Suprapubic skin (tissue), 4 donors: Measurements from ENCODE around the gene VAMP8. TPM values are rescaled to one million over a fixed set of nuclear protein-coding genes. Genes with fewer than 3 reads are reported as not detected.
A peak's percentile ranks its signal among the peaks of the same experiment; 100 is the strongest.
"Not testable (repeated sequence)": the region's sequence is repeated elsewhere in the genome, so short reads cannot be mapped to it uniquely, and the experiment has no call there.

Experiments
- DNase-seq, 2 donors: peaks; one replicate each; pipeline ENCODE4 v3.0.0-alpha.2; 2019; ENCODE audit warnings: low spot score in 2 of 2
- H3K27ac ChIP-seq: fragments of 200-600 bp; sonication (generic); one replicate; pipeline ENCODE4 v1.5.1; 2019
- H3K27me3 ChIP-seq: fragments of 200-600 bp; sonication (generic); one replicate; pipeline ENCODE4 v1.5.1; 2019
- H3K36me3 ChIP-seq: fragments of 200-600 bp; sonication (generic); one replicate; pipeline ENCODE4 v1.5.1; 2019
- H3K4me1 ChIP-seq: fragments of 200-600 bp; sonication (generic); one replicate; pipeline ENCODE4 v1.5.1; 2019
- H3K4me3 ChIP-seq: fragments of 200-600 bp; sonication (generic); one replicate; pipeline ENCODE4 v1.5.1; 2019; ENCODE audit warnings: mild to moderate bottlenecking
- H3K9me3 ChIP-seq: fragments of 200-600 bp; sonication (generic); one replicate; pipeline ENCODE4 v1.5.1; 2019
- EP300 ChIP-seq: sonication (generic); formaldehyde crosslinking; IDR thresholded peaks from one replicate; pipeline ENCODE4 v1.6.1; 2017; ENCODE audit warnings: antibody characterized with exemption
- POLR2A ChIP-seq, 2 donors: fragments of 450-650 bp; IDR thresholded peaks; one replicate each; pipeline ENCODE4 v1.6.1; 2017; ENCODE audit warnings: antibody characterized with exemption in 2 of 2, mild to moderate bottlenecking in 2 of 2, moderate library complexity in 2 of 2
- POLR2AphosphoS5 ChIP-seq, 3 donors: sonication (generic); formaldehyde crosslinking; IDR thresholded peaks; one replicate each; pipeline ENCODE4 v1.6.1; 2017; ENCODE audit warnings: antibody characterized with exemption in 3 of 3
- WGBS: methylation state at CpG from one replicate; pipeline ENCODE4 v1.1.5; 2018; 5-methylcytosine and 5-hydroxymethylcytosine counted together
- total RNA-seq, 4 donors: library from RNA; depleted of rRNA; stranded (reverse); fragments of >200 nt; gene quantifications; one replicate each; pipeline ENCODE4 v1.1.0, GENCODE V29; 2016
- TF ChIP-seq, protein P1 (sequence below), 2 donors: fragments of 200-600 bp in 1 of 2; fragments of 450-650 bp in 1 of 2; sonication (generic) in 1 of 2; IDR thresholded peaks; one replicate each; pipeline ENCODE4 v1.5.1; 2016 to 2019; ENCODE audit warnings: antibody characterized with exemption in 2 of 2, mild to moderate bottlenecking in 1 of 2, moderate library complexity in 1 of 2

The VAMP8 gene
- total RNA-seq, 4 donors from 2014 or later: 85.5 to 123 (median 96.0) TPM

DNA sequence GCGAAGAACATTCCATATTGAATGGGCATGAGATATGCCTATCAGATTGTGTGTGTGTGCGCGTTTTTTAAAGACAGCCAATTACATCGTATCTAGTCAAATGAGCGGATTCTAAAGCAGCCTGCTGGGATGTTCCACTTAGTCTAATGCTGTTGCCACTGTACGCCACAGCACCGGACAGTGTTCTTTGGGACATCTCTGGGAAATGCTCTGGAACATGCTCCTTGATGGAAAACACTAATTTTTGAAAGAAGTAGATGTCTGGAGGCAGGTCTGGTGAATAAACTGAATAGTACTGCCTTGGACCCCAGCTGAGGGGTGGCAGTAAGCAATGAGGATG, 28.7 kb downstream of the VAMP8 start:
- no peaks in the 10 kb centered on the region for H3K27me3 ChIP-seq
- peak overlapping the region; percentile 12 for H3K27ac ChIP-seq
- H3K4me3 ChIP-seq: no peak overlapping the region
- TF ChIP-seq, protein P1, sequence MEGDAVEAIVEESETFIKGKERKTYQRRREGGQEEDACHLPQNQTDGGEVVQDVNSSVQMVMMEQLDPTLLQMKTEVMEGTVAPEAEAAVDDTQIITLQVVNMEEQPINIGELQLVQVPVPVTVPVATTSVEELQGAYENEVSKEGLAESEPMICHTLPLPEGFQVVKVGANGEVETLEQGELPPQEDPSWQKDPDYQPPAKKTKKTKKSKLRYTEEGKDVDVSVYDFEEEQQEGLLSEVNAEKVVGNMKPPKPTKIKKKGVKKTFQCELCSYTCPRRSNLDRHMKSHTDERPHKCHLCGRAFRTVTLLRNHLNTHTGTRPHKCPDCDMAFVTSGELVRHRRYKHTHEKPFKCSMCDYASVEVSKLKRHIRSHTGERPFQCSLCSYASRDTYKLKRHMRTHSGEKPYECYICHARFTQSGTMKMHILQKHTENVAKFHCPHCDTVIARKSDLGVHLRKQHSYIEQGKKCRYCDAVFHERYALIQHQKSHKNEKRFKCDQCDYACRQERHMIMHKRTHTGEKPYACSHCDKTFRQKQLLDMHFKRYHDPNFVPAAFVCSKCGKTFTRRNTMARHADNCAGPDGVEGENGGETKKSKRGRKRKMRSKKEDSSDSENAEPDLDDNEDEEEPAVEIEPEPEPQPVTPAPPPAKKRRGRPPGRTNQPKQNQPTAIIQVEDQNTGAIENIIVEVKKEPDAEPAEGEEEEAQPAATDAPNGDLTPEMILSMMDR (IDR thresholded peaks at IDR 0.05): no peak
- no peak for TF ChIP-seq POLR2A (IDR thresholded peaks at IDR 0.05)
- TF ChIP-seq POLR2AphosphoS5 (IDR thresholded peaks at IDR 0.05): no peak
- TF ChIP-seq EP300: no peak
- no peak for DNase-seq
- WGBS: 75% methylated on average over 7 of the region's 7 CpGs
- no peaks in the 10 kb centered on the region for H3K9me3 ChIP-seq
- peaks cover 28% of the 10 kb centered on the region for H3K36me3 ChIP-seq
- H3K4me1 ChIP-seq: peaks cover 71% of the 10 kb centered on the region

DNA sequence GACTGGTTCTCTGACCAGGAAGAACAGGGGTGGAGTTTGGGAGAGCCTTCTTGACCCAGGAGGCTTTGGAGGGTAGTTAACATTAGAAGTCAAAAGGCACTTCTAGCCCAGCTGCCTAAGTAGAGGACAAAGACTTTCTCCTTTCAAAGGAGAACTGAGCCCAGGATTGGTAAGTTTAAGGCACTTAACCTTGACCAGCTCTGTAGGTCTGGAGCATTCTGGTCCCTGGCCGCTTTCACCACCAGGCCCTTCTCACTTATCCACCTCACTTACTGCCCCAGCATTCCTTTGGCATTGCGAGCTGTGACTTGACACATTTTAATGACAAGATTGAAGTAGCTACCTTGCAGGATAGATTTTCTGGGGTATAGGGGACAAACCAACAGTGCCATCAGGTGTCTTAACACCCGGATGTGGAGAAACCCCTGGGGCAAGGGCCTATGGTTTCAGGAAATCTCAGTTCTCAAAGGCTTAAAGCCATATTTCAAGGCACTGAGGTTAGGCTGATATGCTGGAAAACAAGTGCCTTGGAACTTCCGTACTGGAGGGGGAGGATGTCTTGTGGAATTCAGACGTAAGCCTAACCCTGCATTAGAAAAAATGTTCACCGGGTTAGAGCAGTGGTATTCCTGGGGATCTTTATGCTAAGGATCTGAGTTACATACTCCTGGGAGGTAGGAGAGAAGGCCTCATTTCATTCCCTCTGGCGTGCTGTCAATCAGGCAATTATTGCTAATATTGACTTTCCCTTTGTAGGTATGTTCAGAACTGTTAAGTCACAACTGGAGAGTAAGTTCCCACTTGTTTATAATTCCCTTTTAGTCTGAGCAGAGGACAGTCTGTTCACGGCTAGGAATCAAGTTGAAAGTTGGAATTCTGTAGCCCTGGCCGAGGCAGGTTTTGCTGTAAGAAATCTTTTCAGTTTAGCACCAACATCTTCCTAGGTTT, 30.2 kb downstream of the VAMP8 start:
- TF ChIP-seq POLR2A (IDR thresholded peaks at IDR 0.05) (no peak), EP300 (no peak), POLR2AphosphoS5 (IDR thresholded peaks at IDR 0.05) (no peak)
- TF ChIP-seq, protein P1 (IDR thresholded peaks at IDR 0.05): no peak
- 77% methylated on average over 9 of the region's 9 CpGs for WGBS
- Histone ChIP-seq H3K36me3 (peaks cover 26% of the 10 kb centered on the region), H3K4me1 (peaks cover 68% of the 10 kb centered on the region), H3K9me3 (no peaks in the 10 kb centered on the region), H3K4me3 (no peak overlapping the region), H3K27me3 (no peaks in the 10 kb centered on the region), H3K27ac (peak overlapping the region; percentile 11)
- DNase-seq: no peak

DNA sequence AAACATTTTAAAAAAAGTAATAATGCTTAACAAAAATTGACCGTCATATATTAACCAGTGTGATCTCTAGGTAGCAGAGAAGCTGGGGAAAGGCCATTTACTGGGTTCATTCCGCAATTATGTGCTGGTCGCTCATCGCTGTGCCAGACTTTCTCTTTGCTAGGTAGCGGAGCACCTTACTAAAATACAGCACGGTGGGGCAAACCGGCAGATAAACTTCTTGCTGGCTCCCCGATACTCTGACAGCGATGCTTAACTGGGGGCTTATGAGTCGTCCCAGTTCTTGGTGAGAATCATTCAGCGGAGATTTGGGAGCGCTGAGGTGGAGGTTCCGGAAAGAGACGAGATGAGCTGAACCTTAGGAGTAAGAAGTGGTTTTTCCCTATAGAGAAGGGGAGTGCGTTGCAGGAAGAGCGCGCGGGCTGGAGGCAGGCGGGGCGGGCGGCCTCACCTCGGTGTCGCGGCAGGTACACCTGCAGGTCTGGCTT, 33.9 kb downstream of the VAMP8 start:
- Histone ChIP-seq H3K36me3 (peaks cover 26% of the 10 kb centered on the region), H3K9me3 (no peaks in the 10 kb centered on the region), H3K4me1 (peaks cover 44% of the 10 kb centered on the region), H3K4me3 (peak overlapping the region; percentile 92), H3K27ac (peak overlapping the region; percentile 94), H3K27me3 (no peaks in the 10 kb centered on the region)
- 3% methylated on average over 22 of the region's 24 CpGs for WGBS
- DNase-seq: no peak
- no peak for TF ChIP-seq POLR2AphosphoS5 (IDR thresholded peaks at IDR 0.05)

DNA sequence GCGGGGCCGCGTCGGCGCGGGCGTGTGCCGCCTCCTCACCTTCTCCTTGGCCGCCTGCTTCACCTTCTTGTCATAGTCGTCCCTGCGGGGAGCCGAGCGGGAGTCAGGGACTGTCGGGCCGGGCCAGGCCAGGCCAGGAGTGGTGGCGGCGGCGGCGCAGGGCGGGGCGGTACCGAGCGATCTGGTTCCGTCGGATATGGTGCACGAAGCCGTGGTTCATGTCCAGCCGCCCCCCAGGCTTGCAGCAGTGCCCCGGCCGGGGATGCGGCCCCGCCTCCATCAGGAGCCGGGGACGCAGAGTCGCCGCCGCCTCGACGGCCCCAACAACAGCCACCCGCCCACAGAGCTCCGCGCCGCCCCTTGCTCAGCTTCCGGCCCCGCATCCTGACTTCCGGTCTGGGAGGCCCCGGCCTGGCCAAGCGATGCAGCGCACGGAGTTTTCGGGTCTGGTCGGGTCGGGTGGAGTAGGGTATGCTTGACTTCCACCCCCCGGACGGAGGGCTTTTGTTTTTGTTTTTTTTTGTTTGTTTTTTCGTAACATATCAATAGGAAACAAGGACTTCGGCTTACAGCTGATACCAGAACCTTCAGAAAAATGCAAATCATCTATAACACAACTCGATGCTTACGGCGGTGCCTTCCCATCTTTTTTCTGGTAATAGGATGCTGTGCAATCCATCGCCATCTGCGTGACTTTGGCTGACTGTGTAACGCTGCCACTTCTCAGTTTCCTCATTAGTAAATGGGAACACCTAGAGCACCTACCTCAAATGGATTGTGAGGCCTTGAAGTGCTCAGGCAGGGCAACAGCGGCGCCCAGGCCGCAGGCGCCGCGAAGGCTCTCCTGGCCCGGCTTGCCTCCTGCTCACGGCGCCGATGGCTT, 34.6 kb downstream of the VAMP8 start, which contains the start of gene C2orf68:
Gene C2orf68, minus strand, starts transcription at position 362 of the 883 bp plus-strand sequence. Its CDS starts 82 bp downstream, at position 280.
- Histone ChIP-seq H3K4me3 (peak within 1 kb of the TSS; percentile 92), H3K36me3 (peaks cover 23% of the 10 kb centered on the region), H3K9me3 (no peaks in the 10 kb centered on the region), H3K4me1 (peaks cover 44% of the 10 kb centered on the region), H3K27ac (peak within 1 kb of the TSS; percentile 94), H3K27me3 (no peaks in the 10 kb centered on the region)
- 9% methylated on average over 47 of the region's 73 CpGs for WGBS
- peak; percentile 95 to 97 for DNase-seq
- TF ChIP-seq POLR2A (IDR thresholded peaks at IDR 0.05) (peak in 1 of 2 donors; percentile 48), EP300 (no peak), POLR2AphosphoS5 (IDR thresholded peaks at IDR 0.05) (peak in 1 of 3 donors; percentile 56)
- TF ChIP-seq, protein P1 (IDR thresholded peaks at IDR 0.05): no peak

DNA sequence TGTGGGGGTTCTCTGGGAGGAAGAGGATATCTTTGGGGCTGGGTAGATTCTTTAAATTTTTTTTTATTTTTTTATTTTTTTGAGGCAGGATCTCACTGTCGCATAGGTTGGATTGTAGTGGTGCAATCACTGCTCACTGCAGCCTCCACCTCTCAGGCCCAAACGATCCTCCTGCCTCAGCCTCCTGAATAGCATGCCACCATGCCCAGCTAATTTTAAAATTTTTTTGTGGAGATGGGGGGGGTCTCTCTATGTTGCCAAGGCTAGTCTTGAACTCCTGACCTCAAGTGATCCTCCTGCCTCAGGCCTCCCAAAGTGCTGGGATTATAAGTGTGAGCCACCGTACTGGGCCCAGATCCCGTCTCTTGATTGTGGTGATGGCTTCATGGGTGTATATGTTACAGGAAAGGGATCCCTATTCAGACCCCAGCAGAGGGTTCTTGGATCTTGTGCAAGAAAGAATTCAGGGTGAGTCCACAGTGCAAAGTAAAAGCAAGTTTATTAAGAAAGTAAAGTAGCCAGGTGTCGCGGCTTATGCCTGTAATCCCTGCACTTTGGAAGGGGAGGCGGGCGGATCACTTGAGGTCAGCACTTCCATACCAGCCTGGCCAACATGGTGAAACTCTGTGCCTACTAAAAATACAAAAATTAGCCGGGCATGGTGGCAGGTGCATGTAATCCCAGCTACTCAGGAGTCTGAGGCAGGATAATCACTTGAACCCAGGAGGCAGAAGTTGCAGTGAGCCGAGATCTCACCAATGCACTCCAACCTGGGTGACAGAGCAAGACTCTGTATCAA, 36.5 kb downstream of the VAMP8 start:
- H3K4me1 ChIP-seq: peaks cover 50% of the 10 kb centered on the region
- no peaks in the 10 kb centered on the region for H3K27me3 ChIP-seq
- no peak for TF ChIP-seq POLR2A (IDR thresholded peaks at IDR 0.05)
- H3K9me3 ChIP-seq: no peaks in the 10 kb centered on the region
- peaks cover 8% of the 10 kb centered on the region for H3K36me3 ChIP-seq
- no peak overlapping the region for H3K27ac ChIP-seq
- no peak overlapping the region for H3K4me3 ChIP-seq
- 83% methylated on average over 10 of the region's 10 CpGs for WGBS
- no peak for DNase-seq

DNA sequence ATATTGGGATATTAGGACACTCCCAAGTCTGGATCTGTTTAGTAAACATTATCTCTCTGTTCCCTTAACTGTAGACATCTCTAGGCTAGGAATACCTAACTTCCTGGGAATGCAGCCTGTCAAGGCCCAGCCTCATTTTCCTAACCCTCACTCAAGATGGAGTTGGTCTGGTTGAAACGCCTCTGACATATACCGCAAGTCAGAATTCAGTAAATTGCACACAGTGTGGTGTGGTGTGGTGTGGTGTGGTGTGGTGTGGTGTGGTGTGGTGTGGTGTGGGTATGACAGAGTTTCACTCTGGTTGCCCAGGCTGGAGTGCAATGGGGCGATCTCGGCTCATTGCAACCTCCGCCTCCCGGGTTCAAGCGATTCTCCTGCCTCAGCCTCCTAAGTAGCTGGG, 37.4 kb downstream of the VAMP8 start:
- H3K27me3 ChIP-seq, H3K27ac ChIP-seq, DNase-seq, H3K9me3 ChIP-seq, H3K36me3 ChIP-seq, H3K4me3 ChIP-seq: not testable (repeated sequence)
- 89% methylated on average over 7 of the region's 7 CpGs for WGBS
- peaks cover 49% of the 10 kb centered on the region for H3K4me1 ChIP-seq
